Measurements from ENCODE around the gene DENND1B. TPM values are rescaled to one million over a fixed set of nuclear protein-coding genes. Genes with fewer than 3 reads are reported as not detected.

Gene DENND1B
- total RNA-seq, 1 donor from 2014 or later: 22.1 TPM

- Mint-ChIP-seq H3K4me3 (ENCODE audit: unreplicated experiment) (no peak overlapping the region), H3K27me3 (ENCODE audit: unreplicated experiment) (no peaks in the 10 kb centered on the region), H3K9me3 (ENCODE audit: unreplicated experiment) (peaks cover 10% of the 10 kb centered on the region), H3K4me1 (ENCODE audit: low read depth, unreplicated experiment) (peaks cover 41% of the 10 kb centered on the region), H3K27ac (ENCODE audit: unreplicated experiment) (peak overlapping the region; percentile 17), H3K36me3 (ENCODE audit: unreplicated experiment) (peaks cover 15% of the 10 kb centered on the region)
- no peak for DNase-seq
- no peak for TF ChIP-seq CTCF (IDR thresholded peaks at IDR 0.05; ENCODE audit: partially characterized antibody, unreplicated experiment)
Measured at GRCh38 chr1:197683895-197684553, 91.3 kb downstream of the DENND1B start.

GRCh38 chr1:197683280-197683679 lies 92.0 kb downstream of the DENND1B start:
- no peak for DNase-seq
- Mint-ChIP-seq H3K27ac (ENCODE audit: unreplicated experiment) (peak overlapping the region; percentile 30), H3K4me1 (ENCODE audit: low read depth, unreplicated experiment) (peaks cover 45% of the 10 kb centered on the region), H3K4me3 (ENCODE audit: unreplicated experiment) (no peak overlapping the region), H3K27me3 (ENCODE audit: unreplicated experiment) (no peaks in the 10 kb centered on the region), H3K9me3 (ENCODE audit: unreplicated experiment) (peaks cover 4% of the 10 kb centered on the region), H3K36me3 (ENCODE audit: unreplicated experiment) (peaks cover 8% of the 10 kb centered on the region)
- TF ChIP-seq CTCF (IDR thresholded peaks at IDR 0.05; ENCODE audit: partially characterized antibody, unreplicated experiment): no peak

- Mint-ChIP-seq H3K4me1 (ENCODE audit: low read depth, unreplicated experiment) (peaks cover 54% of the 10 kb centered on the region), H3K9me3 (ENCODE audit: unreplicated experiment) (no peaks in the 10 kb centered on the region), H3K36me3 (ENCODE audit: unreplicated experiment) (no peaks in the 10 kb centered on the region), H3K27ac (ENCODE audit: unreplicated experiment) (no peak overlapping the region), H3K27me3 (ENCODE audit: unreplicated experiment) (no peaks in the 10 kb centered on the region), H3K4me3 (ENCODE audit: unreplicated experiment) (no peak overlapping the region)
- TF ChIP-seq CTCF (IDR thresholded peaks at IDR 0.05; ENCODE audit: partially characterized antibody, unreplicated experiment): no peak
- DNase-seq: no peak
Measured at GRCh38 chr1:197680311-197680710, 95.0 kb downstream of the DENND1B start.

- TF ChIP-seq CTCF (IDR thresholded peaks at IDR 0.05; ENCODE audit: partially characterized antibody, unreplicated experiment): no peak
- Mint-ChIP-seq H3K27me3 (ENCODE audit: unreplicated experiment) (peaks cover 4% of the 10 kb centered on the region), H3K4me3 (ENCODE audit: unreplicated experiment) (peak overlapping the region; percentile 76), H3K4me1 (ENCODE audit: low read depth, unreplicated experiment) (peaks cover 53% of the 10 kb centered on the region), H3K9me3 (ENCODE audit: unreplicated experiment) (peaks cover 6% of the 10 kb centered on the region), H3K27ac (ENCODE audit: unreplicated experiment) (peak overlapping the region; percentile 95), H3K36me3 (ENCODE audit: unreplicated experiment) (no peaks in the 10 kb centered on the region)
- DNase-seq: no peak
Measured at GRCh38 chr1:197677752-197678295, 97.5 kb downstream of the DENND1B start.

GRCh38 chr1:197677313-197677712 lies 98.0 kb downstream of the DENND1B start:
- Mint-ChIP-seq H3K27ac (ENCODE audit: unreplicated experiment) (peak overlapping the region; percentile 95), H3K9me3 (ENCODE audit: unreplicated experiment) (peaks cover 6% of the 10 kb centered on the region), H3K4me3 (ENCODE audit: unreplicated experiment) (peak overlapping the region; percentile 76), H3K4me1 (ENCODE audit: low read depth, unreplicated experiment) (peaks cover 49% of the 10 kb centered on the region), H3K27me3 (ENCODE audit: unreplicated experiment) (peaks cover 4% of the 10 kb centered on the region), H3K36me3 (ENCODE audit: unreplicated experiment) (no peaks in the 10 kb centered on the region)
- no peak for TF ChIP-seq CTCF (IDR thresholded peaks at IDR 0.05; ENCODE audit: partially characterized antibody, unreplicated experiment)
- no peak for DNase-seq

Measured in glutamatergic neuron (in vitro differentiated cells).